Right atrium auricular region (tissue), 2 donors: ENCODE data around the gene CKAP2L. TPM values are rescaled to one million over a fixed set of nuclear protein-coding genes. Genes with fewer than 3 reads are reported as not detected.
"Not testable (repeated sequence)": the region's sequence is repeated elsewhere in the genome, so short reads cannot be mapped to it uniquely, and the experiment has no call there.

Experiments used
- DNase-seq: peaks from one replicate; pipeline ENCODE4 v3.0.0-alpha.2; 2019; ENCODE audit warnings: low spot score
- H3K27ac ChIP-seq, 2 donors: fragments of 200-600 bp; sonication (generic); 1 replicate in 1 of 2; 2 replicates in 1 of 2; pipeline ENCODE4 v1.5.1; 2016 to 2019
- H3K27me3 ChIP-seq, 2 donors: fragments of 200-600 bp; sonication (generic); one replicate each; pipeline versions ENCODE4 v1.5.1 to v1.6.0; 2017 to 2019
- H3K36me3 ChIP-seq: fragments of 200-600 bp; sonication (generic); one replicate; pipeline ENCODE4 v1.5.1; 2016
- H3K4me1 ChIP-seq, 2 donors: fragments of 200-600 bp; sonication (generic); one replicate each; pipeline versions ENCODE4 v1.5.1 to v1.6.0; 2017 to 2019
- H3K4me3 ChIP-seq, 2 donors: fragments of 200-600 bp; sonication (generic); 1 replicate in 1 of 2; 2 replicates in 1 of 2; pipeline ENCODE4 v1.5.1; 2017 to 2019; ENCODE audit warnings: mild to moderate bottlenecking in 1 of 2, moderate library complexity in 1 of 2
- H3K9me3 ChIP-seq, 2 donors: fragments of 200-600 bp; sonication (generic); one replicate each; pipeline ENCODE4 v1.5.1; 2019
- total RNA-seq, 2 donors: library from RNA; depleted of rRNA; stranded (reverse); fragments of >200 nt; gene quantifications; one replicate each; pipeline ENCODE4 v1.1.0, GENCODE V29; 2016
- TF ChIP-seq, protein P1 (sequence below), 2 donors: fragments of 200-600 bp; sonication (generic); IDR thresholded peaks; one replicate each; pipeline ENCODE4 v1.5.1; 2019; ENCODE audit warnings: antibody characterized with exemption in 2 of 2

CKAP2L gene
- total RNA-seq, 2 donors from 2014 or later, result 0.82 TPM; not detected in 1

DNA sequence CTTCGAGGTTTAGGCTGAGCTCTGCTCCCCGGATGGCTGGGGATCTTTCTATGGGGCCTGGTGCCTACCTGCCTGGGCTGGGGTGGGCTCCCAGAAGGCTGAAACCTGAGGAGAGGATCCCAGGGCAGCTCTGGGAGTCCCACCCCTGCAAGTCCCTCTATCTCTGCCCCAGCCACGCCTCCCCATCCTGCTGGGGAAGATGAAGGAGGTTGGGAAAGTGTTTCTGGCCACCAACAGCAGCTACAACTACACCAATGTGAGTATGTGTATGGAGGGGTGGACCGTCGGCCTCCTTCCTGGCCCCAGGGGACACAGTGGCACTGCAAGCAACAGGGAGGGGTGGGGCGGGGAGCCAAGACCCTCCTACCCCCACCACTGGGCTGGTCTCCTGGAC is 40.9 kb downstream of the CKAP2L start:
- peaks cover 0 to 3% of the 10 kb centered on the region in 2 donors for H3K4me1 ChIP-seq
- no peak for DNase-seq
- no peaks in the 10 kb centered on the region for H3K27me3 ChIP-seq
- H3K36me3 ChIP-seq, result no peaks in the 10 kb centered on the region
- TF ChIP-seq, protein P1, sequence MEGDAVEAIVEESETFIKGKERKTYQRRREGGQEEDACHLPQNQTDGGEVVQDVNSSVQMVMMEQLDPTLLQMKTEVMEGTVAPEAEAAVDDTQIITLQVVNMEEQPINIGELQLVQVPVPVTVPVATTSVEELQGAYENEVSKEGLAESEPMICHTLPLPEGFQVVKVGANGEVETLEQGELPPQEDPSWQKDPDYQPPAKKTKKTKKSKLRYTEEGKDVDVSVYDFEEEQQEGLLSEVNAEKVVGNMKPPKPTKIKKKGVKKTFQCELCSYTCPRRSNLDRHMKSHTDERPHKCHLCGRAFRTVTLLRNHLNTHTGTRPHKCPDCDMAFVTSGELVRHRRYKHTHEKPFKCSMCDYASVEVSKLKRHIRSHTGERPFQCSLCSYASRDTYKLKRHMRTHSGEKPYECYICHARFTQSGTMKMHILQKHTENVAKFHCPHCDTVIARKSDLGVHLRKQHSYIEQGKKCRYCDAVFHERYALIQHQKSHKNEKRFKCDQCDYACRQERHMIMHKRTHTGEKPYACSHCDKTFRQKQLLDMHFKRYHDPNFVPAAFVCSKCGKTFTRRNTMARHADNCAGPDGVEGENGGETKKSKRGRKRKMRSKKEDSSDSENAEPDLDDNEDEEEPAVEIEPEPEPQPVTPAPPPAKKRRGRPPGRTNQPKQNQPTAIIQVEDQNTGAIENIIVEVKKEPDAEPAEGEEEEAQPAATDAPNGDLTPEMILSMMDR (IDR thresholded peaks at IDR 0.05), result no peak
- H3K9me3 ChIP-seq, result no peaks in the 10 kb centered on the region
- H3K4me3 ChIP-seq, result no peak overlapping the region
- no peak overlapping the region for H3K27ac ChIP-seq

DNA sequence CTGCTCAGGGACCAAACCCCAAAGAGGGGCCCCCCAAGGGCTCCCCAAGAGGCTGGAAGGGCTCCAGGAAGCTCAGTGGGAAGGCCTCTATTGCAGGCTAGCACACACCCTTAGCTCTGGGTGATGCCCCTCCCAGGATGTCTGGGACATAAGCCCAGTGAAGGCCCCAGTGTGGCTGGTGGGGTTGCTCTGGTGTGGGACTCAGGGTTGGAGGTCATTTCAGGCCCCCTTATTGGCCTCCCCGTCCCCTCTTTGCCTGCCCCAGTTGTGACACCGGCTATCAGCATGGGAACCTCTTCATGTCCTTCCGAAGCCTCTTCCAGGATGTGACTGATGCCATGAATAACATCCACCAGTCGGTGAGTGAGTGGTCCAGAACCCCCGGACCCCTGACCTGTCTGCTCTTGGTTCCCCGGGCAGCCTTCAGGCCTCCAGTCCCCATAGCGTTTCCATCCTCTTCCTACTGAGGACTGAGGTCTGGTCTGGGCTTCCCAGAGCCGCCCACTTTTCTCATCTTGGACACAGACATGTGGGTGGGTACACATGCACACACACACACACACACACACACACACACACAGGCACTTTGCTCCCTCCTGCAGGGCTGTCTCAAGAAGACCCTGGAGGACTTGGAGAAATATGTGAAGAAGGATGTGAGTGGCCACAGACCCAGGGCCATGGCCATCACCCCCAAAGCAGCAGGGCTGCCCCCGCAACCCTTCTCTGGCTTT is 41.4 kb downstream of the CKAP2L start:
- H3K9me3 ChIP-seq, result no peaks in the 10 kb centered on the region
- H3K4me1 ChIP-seq, result peaks cover 0 to 3% of the 10 kb centered on the region in 2 donors
- no peaks in the 10 kb centered on the region for H3K36me3 ChIP-seq
- TF ChIP-seq, protein P1 (IDR thresholded peaks at IDR 0.05), result no peak
- H3K27me3 ChIP-seq, result no peaks in the 10 kb centered on the region
- H3K27ac ChIP-seq, result no peak overlapping the region
- no peak overlapping the region for H3K4me3 ChIP-seq
- DNase-seq, result no peak

DNA sequence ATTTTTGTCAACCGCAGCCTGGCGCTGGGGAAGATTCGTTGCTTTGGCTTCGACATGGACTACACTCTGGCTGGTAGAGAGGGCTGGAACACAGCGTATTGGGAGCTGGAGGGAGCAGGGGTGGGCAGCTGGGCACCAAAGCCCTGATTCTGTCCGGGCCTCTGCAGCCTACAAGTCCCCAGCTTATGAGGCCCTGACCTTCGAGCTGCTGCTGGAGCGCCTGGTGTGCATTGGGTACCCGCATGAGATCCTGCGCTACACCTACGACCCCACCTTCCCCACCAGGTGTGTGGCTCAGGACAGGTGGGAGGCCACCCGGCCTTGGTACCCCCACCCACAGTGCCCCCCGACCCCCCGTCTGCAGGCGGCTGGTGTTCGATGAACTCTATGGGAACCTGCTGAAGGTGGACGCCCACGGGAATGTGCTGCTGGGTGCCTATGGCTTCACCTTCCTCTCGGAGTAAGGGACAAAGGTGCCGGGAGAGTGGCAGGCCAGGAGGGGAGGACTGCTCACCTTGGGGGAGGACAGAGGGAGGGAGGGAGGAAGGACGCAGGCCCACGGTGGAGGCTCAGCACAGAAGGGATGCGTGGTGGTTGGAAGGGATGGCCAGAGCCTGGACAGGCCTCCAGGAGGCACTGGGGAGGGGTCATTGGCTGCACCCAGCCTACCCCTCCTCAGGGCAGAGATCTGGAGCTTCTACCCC is 42.4 kb downstream of the CKAP2L start:
- TF ChIP-seq, protein P1 (IDR thresholded peaks at IDR 0.05), result no peak
- no peaks in the 10 kb centered on the region for H3K9me3 ChIP-seq
- DNase-seq, result no peak
- H3K36me3 ChIP-seq, result no peaks in the 10 kb centered on the region
- H3K27me3 ChIP-seq, result no peaks in the 10 kb centered on the region
- H3K27ac ChIP-seq, result no peak overlapping the region
- H3K4me1 ChIP-seq, result peaks cover 0 to 3% of the 10 kb centered on the region in 2 donors
- no peak overlapping the region for H3K4me3 ChIP-seq

DNA sequence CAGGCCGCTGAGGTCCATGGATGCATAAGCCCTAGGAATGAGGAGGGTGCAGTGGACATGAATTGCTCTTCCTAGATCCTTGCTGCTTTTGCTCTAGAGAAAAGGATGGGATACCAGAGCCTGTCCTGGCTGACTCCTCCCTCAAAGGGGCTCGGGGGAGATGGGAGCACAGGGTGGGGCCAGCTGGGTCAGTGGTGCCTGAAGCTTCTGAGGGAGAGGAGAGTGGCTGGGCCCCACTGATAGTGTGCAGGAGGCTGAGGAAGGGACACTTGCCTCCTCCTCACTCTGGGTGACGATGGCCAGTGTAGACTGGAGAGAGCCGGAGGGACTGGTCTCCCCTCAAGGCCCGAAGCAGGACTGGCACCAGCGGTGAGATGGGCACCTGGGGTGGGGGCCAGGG is 43.6 kb downstream of the CKAP2L start, which contains the start of gene NT5DC4:
TSS of gene NT5DC4 (plus strand) at position 236 of the 400 bp plus-strand sequence. CDS start at position 296, 60 bp downstream.
- Histone ChIP-seq H3K9me3 (no peaks in the 10 kb centered on the region), H3K4me1 (no peaks in the 10 kb centered on the region), H3K4me3 (no peak within 1 kb of the TSS), H3K27ac (no peak within 1 kb of the TSS), H3K36me3 (no peaks in the 10 kb centered on the region), H3K27me3 (no peaks in the 10 kb centered on the region)
- TF ChIP-seq, protein P1 (IDR thresholded peaks at IDR 0.05), result no peak
- DNase-seq, result no peak

DNA sequence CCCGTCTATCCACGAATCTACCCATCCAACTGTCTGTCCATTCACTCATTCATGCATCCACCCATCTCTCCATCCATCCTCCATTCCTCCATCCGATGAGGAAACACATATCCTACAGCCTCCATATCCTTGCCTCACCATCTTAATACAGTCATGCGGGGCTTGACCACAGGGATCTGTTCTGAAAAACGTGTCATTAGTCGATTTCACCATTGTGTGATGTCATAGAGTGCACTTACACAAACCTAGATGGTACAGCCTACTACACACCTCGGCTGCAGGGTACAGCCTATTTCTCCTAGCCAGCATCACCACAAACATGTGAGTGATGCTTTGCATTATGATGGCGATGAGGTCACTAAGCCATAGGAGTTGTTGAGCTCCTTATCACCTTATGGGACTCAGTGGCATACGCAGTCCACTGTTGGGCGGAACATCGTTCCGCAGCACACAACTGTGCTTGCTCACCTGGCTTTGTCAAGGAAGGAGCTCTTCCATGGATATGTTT is 45.5 kb downstream of the CKAP2L start:
- no peak for DNase-seq
- H3K27ac ChIP-seq, result no peak overlapping the region
- no peaks in the 10 kb centered on the region for H3K4me1 ChIP-seq
- no peaks in the 10 kb centered on the region for H3K36me3 ChIP-seq
- no peak overlapping the region for H3K4me3 ChIP-seq
- TF ChIP-seq, protein P1 (IDR thresholded peaks at IDR 0.05), result no peak
- H3K9me3 ChIP-seq, result no peaks in the 10 kb centered on the region
- H3K27me3 ChIP-seq, result no peaks in the 10 kb centered on the region

DNA sequence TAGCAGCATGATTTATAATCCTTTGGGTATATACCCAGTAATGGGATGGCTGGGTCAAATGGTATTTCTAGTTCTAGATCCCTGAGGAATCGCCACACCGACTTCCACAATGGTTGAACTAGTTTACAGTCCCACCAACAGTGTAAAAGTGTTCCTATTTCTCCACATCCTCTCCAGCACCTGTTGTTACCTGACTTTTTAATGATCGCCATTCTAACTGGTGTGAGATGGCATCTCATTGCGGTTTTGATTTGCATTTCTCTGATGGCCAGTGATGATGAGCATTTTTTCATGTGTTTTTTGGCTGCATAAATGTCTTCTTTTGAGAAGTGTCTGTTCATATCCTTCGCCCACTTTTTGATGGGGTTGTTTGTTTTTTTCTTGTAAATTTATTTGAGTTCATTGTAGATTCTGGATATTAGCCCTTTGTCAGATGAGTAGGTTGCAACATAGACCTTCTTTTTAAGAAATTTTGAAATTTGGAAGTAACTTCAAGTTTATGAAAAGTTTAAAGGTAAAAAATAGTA is 47.5 kb downstream of the CKAP2L start:
- not testable (repeated sequence) for H3K4me1 ChIP-seq, H3K27ac ChIP-seq, DNase-seq, H3K36me3 ChIP-seq, H3K4me3 ChIP-seq, H3K27me3 ChIP-seq, H3K9me3 ChIP-seq

DNA sequence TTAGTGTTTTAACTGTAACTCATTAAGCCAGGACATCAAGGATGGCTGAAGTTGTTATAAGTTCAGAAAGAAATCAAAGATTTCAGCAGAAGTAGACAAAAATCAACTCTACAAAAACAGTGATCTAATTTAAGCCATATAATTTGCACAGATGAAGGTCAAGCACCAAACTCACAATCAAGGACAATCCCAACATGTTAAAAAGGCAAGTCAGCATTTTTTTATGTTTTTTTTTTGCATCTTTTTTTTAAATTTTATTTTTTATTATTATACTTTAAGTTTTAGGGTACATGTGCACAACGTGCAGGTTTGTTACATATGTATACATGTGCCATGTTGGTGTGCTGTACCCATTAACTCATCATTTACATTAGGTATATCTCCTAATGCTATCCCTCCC is 48.3 kb downstream of the CKAP2L start:
- DNase-seq, H3K27me3 ChIP-seq, H3K27ac ChIP-seq, H3K9me3 ChIP-seq, H3K4me3 ChIP-seq, H3K36me3 ChIP-seq, H3K4me1 ChIP-seq: not testable (repeated sequence)
